Muscle of back (tissue), 11 donors: Measurements from ENCODE around the gene ATP8B4. TPM values are rescaled to one million over a fixed set of nuclear protein-coding genes. Genes with fewer than 3 reads are reported as not detected.

ENCODE experiments used
- DNase-seq, 3 donors: peaks; one replicate each; pipeline versions ENCODE4 v3.0.0 to v3.0.0-alpha.2; 2013
- polyA plus RNA-seq, 10 donors: library from polyadenylated mRNA; unstranded; fragments of 120-200 nt; gene quantifications; one replicate each; pipeline ENCODE4 v1.2.1, GENCODE V29; 2013; ENCODE audit not compliant: insufficient read length in 10 of 10

Gene ATP8B4
- polyA plus RNA-seq, 10 donors: 1.6 to 4.0 (median 3.0) TPM

GRCh38 chr15:49946681-49947080, 172.4 kb downstream of the ATP8B4 start:
- DNase-seq: no peak

GRCh38 chr15:49934487-49934886, 184.5 kb downstream of the ATP8B4 start:
- DNase-seq: no peak

- DNase-seq: peak in 1 of 3 donors; percentile 37
Observed at GRCh38 chr15:49927189-49927861, 191.7 kb downstream of the ATP8B4 start.

GRCh38 chr15:49926740-49927139, 192.3 kb downstream of the ATP8B4 start:
- DNase-seq: no peak

GRCh38 chr15:49923671-49924070, 195.4 kb downstream of the ATP8B4 start:
- no peak for DNase-seq

GRCh38 chr15:49919034-49919433, 200.0 kb downstream of the ATP8B4 start:
- no peak for DNase-seq

GRCh38 chr15:49918121-49918520, 200.9 kb downstream of the ATP8B4 start:
- DNase-seq: peak in 2 of 3 donors; percentile 38 to 55

- DNase-seq: no peak
Observed at GRCh38 chr15:49916998-49917397, 202.0 kb downstream of the ATP8B4 start.

GRCh38 chr15:49915822-49916221, 203.2 kb downstream of the ATP8B4 start:
- no peak for DNase-seq

GRCh38 chr15:49908933-49909295, 210.1 kb downstream of the ATP8B4 start:
- no peak for DNase-seq

GRCh38 chr15:49908236-49908932, 210.6 kb downstream of the ATP8B4 start:
- DNase-seq: no peak

- no peak for DNase-seq
Observed at GRCh38 chr15:49906966-49907365, 212.1 kb downstream of the ATP8B4 start.

GRCh38 chr15:49905221-49905620, 213.8 kb downstream of the ATP8B4 start:
- no peak for DNase-seq

GRCh38 chr15:49904296-49904695, 214.7 kb downstream of the ATP8B4 start:
- no peak for DNase-seq

- peak; percentile 79 to 93 (median 81) for DNase-seq
Observed at GRCh38 chr15:49902685-49903501, 216.1 kb downstream of the ATP8B4 start.

- peak; percentile 65 to 78 (median 69) for DNase-seq
Observed at GRCh38 chr15:49901996-49902684, 216.9 kb downstream of the ATP8B4 start.

- DNase-seq: peak in 1 of 3 donors; percentile 50
Observed at GRCh38 chr15:49901321-49901720, 217.7 kb downstream of the ATP8B4 start.

- peak in 1 of 3 donors; percentile 50 for DNase-seq
Observed at GRCh38 chr15:49900903-49901235, 218.2 kb downstream of the ATP8B4 start.

- DNase-seq: peak; percentile 74 to 90 (median 78)
Observed at GRCh38 chr15:49900006-49900902, 218.8 kb downstream of the ATP8B4 start.

GRCh38 chr15:49898575-49899283, 220.3 kb downstream of the ATP8B4 start:
- no peak for DNase-seq
